MM.1S (cell line): Measurements from ENCODE around the gene ZNF488.

Experiments used
- DNase-seq: peaks from one replicate; pipeline ENCODE4 v3.0.0-alpha.2; 2015
- H2AFZ ChIP-seq: fragments of 300-600 bp; sonication (generic); 2 replicates; pipeline ENCODE4 v1.6.0; 2016; ENCODE audit warnings: antibody characterized with exemption, low read length
- H3F3A ChIP-seq: fragments of 300-600 bp; sonication (generic); 2 replicates; pipeline ENCODE4 v1.6.1; 2016; ENCODE audit warnings: mild to moderate bottlenecking, antibody characterized with exemption, low read length, moderate library complexity, mixed read lengths; ENCODE audit not compliant: insufficient read depth
- H3K27ac ChIP-seq: fragments of 300-600 bp; sonication (generic); 2 replicates; pipeline ENCODE4 v1.5.1; 2016; ENCODE audit warnings: mild to moderate bottlenecking, low read length
- H3K27me3 ChIP-seq: fragments of 300-600 bp; sonication (generic); replicated peaks from 2 replicates; pipeline ENCODE4 v1.6.0; 2016; ENCODE audit warnings: low read length; ENCODE audit not compliant: insufficient read depth
- H3K36me3 ChIP-seq: fragments of 300-600 bp; sonication (generic); replicated peaks from 2 replicates; pipeline ENCODE4 v1.6.1; 2016; ENCODE audit warnings: mild to moderate bottlenecking, low read length, mixed read lengths; ENCODE audit not compliant: insufficient read depth
- H3K4me1 ChIP-seq: fragments of 300-600 bp; sonication (generic); 2 replicates; pipeline ENCODE4 v1.6.1; 2016; ENCODE audit warnings: low read length, mixed read lengths
- H3K4me2 ChIP-seq: fragments of 300-600 bp; sonication (generic); 2 replicates; pipeline ENCODE4 v1.6.0; 2016; ENCODE audit warnings: low read depth, low read length
- H3K4me3 ChIP-seq: fragments of 300-600 bp; sonication (generic); 2 replicates; pipeline ENCODE4 v1.5.1; 2016; ENCODE audit warnings: low read length, mixed read lengths
- H3K79me2 ChIP-seq: fragments of 300-600 bp; sonication (generic); 2 replicates; pipeline ENCODE4 v1.6.1; 2016; ENCODE audit warnings: mixed run types, low read length, mixed read lengths
- H3K9ac ChIP-seq: fragments of 300-600 bp; sonication (generic); 2 replicates; pipeline ENCODE4 v1.6.1; 2016; ENCODE audit warnings: low read length, mixed read lengths
- H3K9me2 ChIP-seq: fragments of 300-600 bp; sonication (generic); replicated peaks from 2 replicates; pipeline ENCODE4 v1.6.1; 2016; ENCODE audit warnings: mild to moderate bottlenecking, low read length, mixed read lengths; ENCODE audit not compliant: insufficient read depth
- H3K9me3 ChIP-seq: fragments of 300-600 bp; sonication (generic); replicated peaks from 2 replicates; pipeline ENCODE4 v1.6.1; 2016; ENCODE audit warnings: mild to moderate bottlenecking, low read length, mixed read lengths; ENCODE audit not compliant: insufficient read depth
- H4K20me1 ChIP-seq: fragments of 300-600 bp; sonication (generic); 2 replicates; pipeline ENCODE4 v1.6.1; 2016; ENCODE audit warnings: mild to moderate bottlenecking, low read length, moderate library complexity, mixed read lengths; ENCODE audit not compliant: insufficient read depth
- CTCF ChIP-seq: fragments of 300-600 bp; sonication (generic); IDR thresholded peaks from 2 replicates; pipeline ENCODE4 v1.5.1; 2016; ENCODE audit warnings: antibody characterized with exemption, low read length, mixed read lengths
- EZH2 ChIP-seq: fragments of 300-600 bp; sonication (generic); optimal IDR thresholded peaks from 2 replicates; pipeline ENCODE3; 2017; ENCODE audit warnings: low read depth, mild to moderate bottlenecking, antibody characterized with exemption, low read length, mixed read lengths
- EZH2phosphoT487 ChIP-seq: fragments of 300-600 bp; sonication (generic); IDR thresholded peaks from 2 replicates; pipeline ENCODE4 v1.6.1; 2018; ENCODE audit warnings: antibody characterized with exemption, low read length

ZNF488 gene

DNA sequence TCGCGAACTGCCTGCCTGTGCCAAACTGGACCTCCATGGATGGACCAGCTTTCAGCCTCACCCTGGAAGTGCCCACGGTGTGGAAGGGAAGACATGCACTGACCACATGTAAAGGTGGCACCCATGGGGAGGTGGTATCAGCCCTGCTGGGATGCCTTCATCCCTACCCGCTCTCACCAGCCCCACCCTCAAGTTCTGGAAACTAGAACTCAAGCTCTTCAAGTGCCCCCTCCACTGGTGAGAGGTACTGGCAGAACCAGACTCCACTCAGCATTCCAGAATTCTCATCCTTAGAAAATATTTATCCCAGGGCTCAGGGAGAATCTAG is 5.9 kb downstream of the ZNF488 start:
- Histone ChIP-seq H4K20me1 (no peaks in the 10 kb centered on the region), H3K79me2 (no peaks in the 10 kb centered on the region), H3F3A (no peaks in the 10 kb centered on the region), H3K36me3 (no peaks in the 10 kb centered on the region), H3K9me2 (no peaks in the 10 kb centered on the region), H3K27ac (no peak overlapping the region), H3K4me3 (no peak overlapping the region), H2AFZ (no peak overlapping the region), H3K4me2 (no peak overlapping the region), H3K4me1 (no peaks in the 10 kb centered on the region), H3K9ac (no peak overlapping the region), H3K27me3 (peaks cover 99% of the 10 kb centered on the region), H3K9me3 (no peaks in the 10 kb centered on the region)
- DNase-seq: no peak
- no peak for TF ChIP-seq EZH2
- no peak for TF ChIP-seq CTCF
- TF ChIP-seq EZH2phosphoT487: no peak

GRCh38 chr10:47376522-47377220 is 7.4 kb downstream of the ZNF488 start:
- H3K9me3 ChIP-seq: no peaks in the 10 kb centered on the region
- TF ChIP-seq CTCF (no peak), EZH2 (no peak), EZH2phosphoT487 (no peak)
- no peak overlapping the region for H2AFZ ChIP-seq
- no peak overlapping the region for H3K9ac ChIP-seq
- peaks cover 94% of the 10 kb centered on the region for H3K27me3 ChIP-seq
- H3K9me2 ChIP-seq: no peaks in the 10 kb centered on the region
- H3K4me1 ChIP-seq: no peaks in the 10 kb centered on the region
- no peaks in the 10 kb centered on the region for H3K79me2 ChIP-seq
- H3K36me3 ChIP-seq: no peaks in the 10 kb centered on the region
- DNase-seq: no peak
- H3F3A ChIP-seq: no peaks in the 10 kb centered on the region
- no peaks in the 10 kb centered on the region for H4K20me1 ChIP-seq
- no peak overlapping the region for H3K27ac ChIP-seq
- H3K4me2 ChIP-seq: peak overlapping the region; percentile 24; the same call in 1 of the 2 replicates
- no peak overlapping the region for H3K4me3 ChIP-seq

DNA sequence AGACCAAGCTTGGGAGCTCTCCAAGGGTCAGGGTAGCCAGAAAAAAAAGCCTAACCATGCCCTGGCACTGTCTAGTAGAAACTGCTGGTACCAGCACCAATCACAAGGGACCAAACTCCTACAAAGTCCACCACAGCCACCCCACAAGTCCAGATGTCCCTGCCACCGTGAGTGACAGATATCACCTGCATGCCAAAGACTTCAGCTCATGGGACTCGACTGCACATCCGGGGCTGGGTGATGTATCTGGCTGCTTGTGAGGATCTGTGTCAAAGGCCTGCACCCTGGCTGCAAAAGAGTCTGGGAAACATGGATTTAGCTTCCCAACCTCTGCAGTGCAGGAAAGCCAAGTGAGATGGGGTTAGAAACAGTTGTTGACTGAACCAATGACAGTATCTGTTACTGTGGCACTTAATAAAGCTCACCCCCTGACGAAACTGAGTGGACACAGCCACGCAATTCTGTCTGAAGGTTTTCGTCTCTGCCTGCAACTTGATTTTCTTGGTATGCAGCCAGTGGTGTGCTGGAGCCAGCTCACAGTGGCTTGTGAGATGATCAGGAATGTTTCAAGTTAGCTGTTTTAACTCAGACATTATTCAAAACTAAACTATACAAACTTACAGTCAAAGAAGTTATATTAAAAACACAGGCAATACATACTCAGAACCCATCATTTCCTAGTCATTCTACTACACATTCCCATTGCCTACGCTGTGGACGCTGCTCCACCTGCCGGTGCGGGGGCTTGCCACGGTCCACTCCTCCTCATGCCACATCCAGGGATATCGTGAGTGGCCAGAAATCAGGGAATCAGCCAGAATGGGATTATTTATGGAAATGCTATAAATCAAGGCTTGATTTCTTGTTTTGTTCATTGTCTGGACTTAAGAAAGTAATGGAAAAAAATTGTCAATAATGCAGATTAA is 9.2 kb downstream of the ZNF488 start:
- H4K20me1 ChIP-seq: no peaks in the 10 kb centered on the region
- H3F3A ChIP-seq: no peaks in the 10 kb centered on the region
- H3K36me3 ChIP-seq: no peaks in the 10 kb centered on the region
- no peak overlapping the region for H3K4me2 ChIP-seq
- H2AFZ ChIP-seq: no peak overlapping the region
- H3K9me2 ChIP-seq: no peaks in the 10 kb centered on the region
- H3K9ac ChIP-seq: no peak overlapping the region
- H3K27ac ChIP-seq: no peak overlapping the region
- no peak for DNase-seq
- no peaks in the 10 kb centered on the region for H3K79me2 ChIP-seq
- H3K27me3 ChIP-seq: peaks cover 88% of the 10 kb centered on the region
- H3K4me1 ChIP-seq: no peaks in the 10 kb centered on the region
- H3K4me3 ChIP-seq: no peak overlapping the region
- H3K9me3 ChIP-seq: no peaks in the 10 kb centered on the region
- TF ChIP-seq CTCF (no peak), EZH2phosphoT487 (no peak), EZH2 (no peak)
